ENCODE data around the gene NLGN1. TPM values are rescaled to one million over a fixed set of nuclear protein-coding genes. Genes with fewer than 3 reads are reported as not detected.

Gene NLGN1
- total and polyA plus RNA-seq, 9 of the 15 experiments (the other 6 are each of a cell fraction or from before 2014, with no cell fraction given) = under 0.01 to 0.01 TPM; not detected in 7

DNA sequence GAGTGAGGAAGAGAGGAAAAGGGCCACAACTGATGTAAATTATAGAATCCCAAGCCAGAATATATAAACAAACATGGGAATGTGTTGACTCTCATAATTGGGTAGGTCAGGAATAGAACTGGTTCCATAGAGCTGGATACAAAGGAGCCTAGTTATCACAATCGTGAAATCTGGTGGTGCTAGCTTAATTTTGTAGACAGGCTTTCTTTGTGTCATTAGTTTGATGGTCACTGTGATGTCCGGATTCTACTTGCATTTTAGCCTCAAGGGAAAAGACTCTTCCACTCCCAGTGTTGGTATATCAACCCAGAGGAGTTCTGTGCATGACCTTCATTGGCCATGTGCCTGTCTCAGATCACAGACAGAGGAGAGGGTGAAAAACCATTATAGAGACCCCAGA lies 81.8 kb downstream of the NLGN1 start:
- POLR2A ChIA-PET = no interaction called here
- 0% methylated on average over 2 of the region's 2 CpGs for WGBS (ENCODE audit: insufficient coverage, low coverage, missing lambda C conversion rate)

More for the DNA sequence above, 81.8 kb downstream of the NLGN1 start:
- Histone ChIP-seq H4K20me1 (replicated peaks; ENCODE audit: control insufficient read depth, insufficient read depth, low read length) (no peaks in the 10 kb centered on the region), H3K9me3 (replicated peaks; ENCODE audit: control insufficient read depth, insufficient read depth, low read depth, low read length) (no peaks in the 10 kb centered on the region), H2AFZ (ENCODE audit: low read depth, low read length) (no peak overlapping the region), H3K79me2 (ENCODE audit: control insufficient read depth, insufficient read depth, low read length) (no peaks in the 10 kb centered on the region), H3K9ac (ENCODE audit: insufficient read depth in 1 of 2, low read depth in 2 of 2, low read length in 2 of 2) (no peak overlapping the region), H3K9me1 (ENCODE audit: control insufficient read depth, insufficient read depth, low read length) (no peaks in the 10 kb centered on the region), H3K27ac (ENCODE audit: extremely low read depth, low read depth, low read length) (no peak overlapping the region), H3K4me1 (replicated peaks in 1 of 2; ENCODE audit: control insufficient read depth in 2 of 2, insufficient read depth in 2 of 2, low read length in 2 of 2) (no peaks in the 10 kb centered on the region), H3K4me2 (ENCODE audit: insufficient read depth, low read length) (no peak overlapping the region), H3K27me3 (ENCODE audit: control insufficient read depth in 2 of 2, insufficient read depth in 2 of 2, low read length in 2 of 2) (no peaks in the 10 kb centered on the region), H3K36me3 (ENCODE audit: control insufficient read depth, insufficient read depth, low read length) (no peaks in the 10 kb centered on the region), H3K4me3 (no peak overlapping the region)
- intact Hi-C loops (cut with micrococcal nuclease) = no loop called here
- DNase-seq (ENCODE audit: extremely low read depth in 1 of 4, low spot score in 3 of 4) (no peak), ATAC-seq (no peak), FAIRE-seq (no peak)
- CTCF ChIA-PET (ENCODE audit: low intra/inter-chr PET ratio) = no interaction called here
- no TSS peak for BruUV-seq (replicated peaks)
- no peak for TF ChIP-seq SMARCC2 (IDR thresholded peaks at IDR 0.05; ENCODE audit: low read depth)
- TF ChIP-seq GTF3C2 (IDR thresholded peaks at IDR 0.05; ENCODE audit: borderline replicate concordance, extremely low read depth, insufficient read length) = no peak
- no peak for TF ChIP-seq TCF7L2 (IDR thresholded peaks at IDR 0.05; ENCODE audit: low read depth, low read length)
- TF ChIP-seq ELF4 (CRISPR knock-in tag; IDR thresholded peaks at IDR 0.05) = no peak
- no peak for TF ChIP-seq ZSCAN32 (CRISPR knock-in tag; IDR thresholded peaks at IDR 0.05)
- no peak for TF ChIP-seq EHMT2 (IDR thresholded peaks at IDR 0.05)
- no peak for TF ChIP-seq SRSF3 (IDR thresholded peaks at IDR 0.05; ENCODE audit: insufficient read depth, low read length)
- TF ChIP-seq, protein P1, sequence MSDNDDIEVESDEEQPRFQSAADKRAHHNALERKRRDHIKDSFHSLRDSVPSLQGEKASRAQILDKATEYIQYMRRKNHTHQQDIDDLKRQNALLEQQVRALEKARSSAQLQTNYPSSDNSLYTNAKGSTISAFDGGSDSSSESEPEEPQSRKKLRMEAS (CRISPR knock-in tag; IDR thresholded peaks at IDR 0.05) = no peak
- TF ChIP-seq U2AF1 (optimal IDR thresholded peaks at IDR 0.05; ENCODE audit: low read depth, low read length) = no peak
- TF ChIP-seq PML (IDR thresholded peaks at IDR 0.05; ENCODE audit: low read length) = no peak
- TF ChIP-seq LEF1 (IDR thresholded peaks at IDR 0.05) = no peak
- TF ChIP-seq PHF21A (IDR thresholded peaks at IDR 0.05; ENCODE audit: borderline replicate concordance, low read depth) = no peak
- no peak for TF ChIP-seq RBBP5 (IDR thresholded peaks at IDR 0.05; ENCODE audit: borderline replicate concordance, insufficient read depth, low read length, poor library complexity, severe bottlenecking)
- TF ChIP-seq HMGN3 (IDR thresholded peaks at IDR 0.05; ENCODE audit: borderline replicate concordance, extremely low read depth, insufficient read length, low read depth, low read length) = no peak
- no peak for TF ChIP-seq HDAC2 (IDR thresholded peaks at IDR 0.05)
- TF ChIP-seq CCNT2 (IDR thresholded peaks at IDR 0.05; ENCODE audit: borderline replicate concordance, extremely low read depth, insufficient read length, low read depth, low read length) = no peak
- in situ Hi-C loops (cut with MboI) = no loop called here
